Epithelial cell of esophagus (primary cell): ENCODE results near the gene RILPL2.

ENCODE experiments used
- DNase-seq: peaks from one replicate; pipeline ENCODE4 v3.0.0; 2010; ENCODE audit warnings: low read depth
- H3K4me3 ChIP-seq: 2 replicates; pipeline ENCODE4 v1.5.1; 2011; ENCODE audit warnings: mild to moderate bottlenecking, low read length, control low read depth
- CTCF ChIP-seq: IDR thresholded peaks from 2 replicates; pipeline ENCODE4 v1.5.1; 2011; ENCODE audit warnings: low read depth, mild to moderate bottlenecking, low read length, control low read depth, inconsistent platforms; ENCODE audit not compliant: insufficient read depth; ENCODE audit errors: missing control alignments

The RILPL2 gene

GRCh38 chr12:123449249-123449733 lies 12.8 kb upstream of the RILPL2 start:
- no peak for DNase-seq
- no peak for TF ChIP-seq CTCF
- H3K4me3 ChIP-seq: no peak overlapping the region

GRCh38 chr12:123446333-123446713 lies 9.8 kb upstream of the RILPL2 start:
- TF ChIP-seq CTCF: no peak
- H3K4me3 ChIP-seq: no peak overlapping the region
- no peak for DNase-seq

DNA sequence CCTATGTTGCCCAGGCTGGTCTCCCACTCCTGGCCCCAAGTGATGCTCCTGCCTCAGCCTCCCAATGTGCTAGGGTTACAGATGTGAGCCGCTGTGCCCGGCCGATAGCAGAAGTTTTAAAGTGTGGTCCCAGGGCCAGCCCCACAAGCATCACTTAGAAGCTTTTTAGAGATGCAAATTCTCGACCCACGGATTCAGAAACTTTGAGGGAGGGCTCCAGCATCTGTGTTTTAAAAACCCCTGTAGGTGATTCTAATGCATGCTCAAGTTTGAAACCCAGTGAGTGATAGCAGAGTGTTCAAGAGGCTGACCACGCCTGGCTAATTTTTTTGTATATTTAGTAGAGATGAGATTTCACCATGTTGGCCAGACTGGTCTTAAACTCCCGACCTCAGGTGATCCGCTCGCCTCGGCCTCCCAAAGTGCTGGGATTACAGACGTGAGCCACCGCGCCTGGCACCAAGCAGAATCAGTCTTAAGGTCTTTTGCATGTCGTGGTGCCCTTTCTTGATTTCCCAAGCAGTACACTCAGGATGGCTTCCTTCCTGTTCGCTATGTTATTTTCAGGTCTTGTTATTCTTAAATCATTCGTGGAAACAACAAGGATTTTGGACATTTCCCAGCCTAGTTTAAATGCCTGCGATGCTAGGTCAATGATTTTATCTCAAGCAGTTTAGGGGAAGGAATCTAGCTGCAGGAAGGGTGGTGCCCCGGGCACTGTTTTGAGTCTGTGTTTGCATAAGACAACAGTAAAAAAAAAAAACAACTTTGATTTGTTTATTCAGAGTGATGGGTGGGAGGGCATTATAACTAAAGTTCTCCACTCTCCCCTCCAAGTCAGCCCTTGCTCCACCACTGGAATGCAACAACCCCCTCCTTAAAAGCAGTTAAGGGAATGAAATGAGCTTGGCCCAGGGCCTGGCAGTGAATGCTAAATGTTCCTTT lies 9.2 kb upstream of the RILPL2 start:
- H3K4me3 ChIP-seq: no peak overlapping the region
- no peak for TF ChIP-seq CTCF
- no peak for DNase-seq

- no peak for TF ChIP-seq CTCF
- H3K4me3 ChIP-seq: no peak overlapping the region
- peak; percentile 77 for DNase-seq
Observed at GRCh38 chr12:123444092-123445026, 7.9 kb upstream of the RILPL2 start.

DNA sequence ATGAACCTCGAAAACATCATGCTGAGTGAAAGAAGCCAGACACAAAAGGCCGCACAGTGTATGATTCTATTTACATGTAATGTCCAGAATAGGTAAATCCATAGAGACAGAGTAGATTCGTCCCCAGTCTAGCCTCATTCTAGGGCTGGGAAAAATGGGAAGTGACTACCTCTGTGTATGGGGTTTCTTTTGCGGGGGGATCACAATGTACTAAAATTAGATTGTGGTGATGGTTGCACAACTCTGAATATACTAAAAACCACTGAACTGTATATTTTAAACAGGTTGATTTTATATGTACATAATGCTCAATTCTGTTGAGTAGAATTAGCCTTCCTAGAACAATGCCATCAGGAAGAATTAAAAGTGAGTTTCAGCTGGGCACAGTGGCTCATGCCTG lies 6.3 kb upstream of the RILPL2 start:
- no peak for TF ChIP-seq CTCF
- no peak overlapping the region for H3K4me3 ChIP-seq
- no peak for DNase-seq

DNA sequence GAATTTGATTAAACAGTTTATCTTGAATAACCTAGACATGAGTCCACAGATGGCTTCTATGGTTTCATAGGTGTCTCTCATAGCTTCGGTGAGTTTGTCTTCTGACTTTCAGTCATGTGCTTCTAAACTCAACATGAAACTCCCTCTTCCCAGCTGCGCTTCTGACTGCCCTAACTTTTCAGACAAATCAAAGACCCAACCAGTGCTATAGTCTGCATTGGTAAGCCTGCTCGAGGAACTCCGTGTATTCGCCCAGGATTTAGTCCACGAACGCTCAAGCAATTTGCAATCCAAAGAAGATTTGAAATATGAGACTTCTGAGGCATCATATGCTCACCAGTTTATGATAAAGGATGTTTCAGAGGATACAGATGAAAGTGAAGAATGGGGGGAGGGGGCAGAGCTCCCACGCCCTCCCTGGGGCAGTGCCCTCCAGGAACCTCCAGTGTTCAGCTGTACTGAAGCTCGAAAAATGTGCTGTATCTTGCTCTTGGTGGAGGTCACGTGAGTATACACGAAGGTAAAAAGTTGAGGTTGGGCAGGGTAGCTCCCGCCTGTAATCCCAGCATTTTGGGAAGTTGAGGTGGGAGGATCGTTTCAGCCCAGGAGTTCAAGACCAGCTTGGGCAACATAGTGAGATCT lies 5.2 kb upstream of the RILPL2 start:
- no peak for TF ChIP-seq CTCF
- no peak overlapping the region for H3K4me3 ChIP-seq
- DNase-seq: no peak
